A673 (cell line): Measurements from ENCODE around the gene RPL19. TPM values are rescaled to one million over a fixed set of nuclear protein-coding genes. Genes with fewer than 3 reads are reported as not detected.

ENCODE experiments used
- BruUV-seq: library from RNA; stranded (reverse); fragments of 400-500 nt; replicated peaks from 2 replicates; lab custom pipeline; 2021; lab: Mats Ljungman, UMichigan
- CTCF ChIA-PET: fragments of 300-600 bp; sonication (Branson Sonifier 250); formaldehyde crosslinking; loops from one replicate; lab custom pipeline; 2022; ENCODE audit warnings: antibody characterized with exemption; lab: Charles Lee
- POLR2A ChIA-PET: fragments of 300-600 bp; sonication (Branson Sonifier 250); formaldehyde crosslinking; loops from one replicate; lab custom pipeline; 2022; ENCODE audit warnings: antibody characterized with exemption; ENCODE audit not compliant: low non-redundant PET; lab: Charles Lee
- DNase-seq: peaks from one replicate; pipeline ENCODE4 v3.0.0-alpha.2; 2015; ENCODE audit warnings: low spot score
- H3K27ac ChIP-seq: fragments of 200-600 bp; sonication (generic); 2 replicates; pipeline ENCODE4 v1.5.1; 2016; ENCODE audit warnings: mixed run types, low read depth, mild to moderate bottlenecking, mixed read lengths, antibody characterized with exemption, low read length; ENCODE audit not compliant: poor library complexity, severe bottlenecking
- H3K27me3 ChIP-seq: fragments of 200-600 bp; sonication (generic); replicated peaks from 2 replicates; pipeline ENCODE4 v1.6.1; 2017; ENCODE audit warnings: mixed run types, low read depth, mild to moderate bottlenecking, mixed read lengths, antibody characterized with exemption, low read length; ENCODE audit not compliant: insufficient read depth, poor library complexity
- H3K36me3 ChIP-seq: fragments of 200-600 bp; sonication (generic); 2 replicates; pipeline ENCODE4 v1.6.1; 2016; ENCODE audit warnings: mixed run types, mild to moderate bottlenecking, mixed read lengths, antibody characterized with exemption, low read length; ENCODE audit not compliant: insufficient read depth, poor library complexity, severe bottlenecking
- H3K4me1 ChIP-seq: fragments of 200-600 bp; sonication (generic); 2 replicates; pipeline ENCODE4 v1.6.1; 2017; ENCODE audit warnings: mixed run types, mild to moderate bottlenecking, mixed read lengths, antibody characterized with exemption, low read length; ENCODE audit not compliant: insufficient read depth, poor library complexity, severe bottlenecking
- H3K4me3 ChIP-seq: fragments of 200-600 bp; sonication (generic); 2 replicates; pipeline ENCODE4 v1.5.1; 2016; ENCODE audit warnings: low read depth, mixed run types, mild to moderate bottlenecking, mixed read lengths, low read length; ENCODE audit not compliant: poor library complexity, severe bottlenecking
- H3K9me3 ChIP-seq: fragments of 200-600 bp; sonication (generic); 2 replicates; pipeline ENCODE4 v1.6.1; 2016; ENCODE audit warnings: mixed run types, low read depth, mild to moderate bottlenecking, mixed read lengths, antibody characterized with exemption, low read length; ENCODE audit not compliant: poor library complexity, severe bottlenecking
- CTCF ChIP-seq: fragments of 300-800, 200-600 bp; sonication (generic); conservative IDR thresholded peaks from 2 replicates; pipeline ENCODE4 v1.5.1; 2017; ENCODE audit warnings: low read depth, mild to moderate bottlenecking, antibody characterized with exemption, low read length, moderate library complexity, mixed read lengths
- EZH2 ChIP-seq: fragments of 200-600 bp; sonication (generic); IDR thresholded peaks from 2 replicates; pipeline ENCODE4 v1.6.1; 2017; ENCODE audit warnings: borderline replicate concordance, low read depth, mild to moderate bottlenecking, mixed read lengths, antibody characterized with exemption, low read length; ENCODE audit not compliant: poor library complexity, severe bottlenecking
- intact Hi-C: fragments of 100-400 bp; cut with micrococcal nuclease; formaldehyde crosslinking; loops from one replicate; pipeline ENCODE4 v1.10.0; 2022; ENCODE audit not compliant: unreplicated experiment
- total RNA-seq: library from RNA; stranded (reverse); gene quantifications from 2 replicates; pipeline ENCODE4 v1.2.3, GENCODE V29; 2021

The RPL19 gene
- total RNA-seq, 1 experiment from 2014 or later = 950 TPM

GRCh38 chr17:39169101-39169500 is 31.0 kb upstream of the RPL19 start:
- Histone ChIP-seq H3K4me3 (no peak overlapping the region), H3K36me3 (no peaks in the 10 kb centered on the region), H3K9me3 (no peaks in the 10 kb centered on the region), H3K27ac (no peak overlapping the region), H3K4me1 (no peaks in the 10 kb centered on the region), H3K27me3 (no peaks in the 10 kb centered on the region)
- CTCF ChIA-PET = interaction anchor here (0.7 kb wide), 1 partner anchor 26 kb away, joined by 12 read pairs; no protein-coding TSS in a partner anchor
- TF ChIP-seq EZH2 (no peak), CTCF (no peak)
- POLR2A ChIA-PET = no interaction called here
- no peak for DNase-seq
- intact Hi-C loops = no loop called here
- no TSS peak for BruUV-seq

GRCh38 chr17:39169518-39169917 is 30.6 kb upstream of the RPL19 start:
- CTCF ChIA-PET = interaction anchor here (0.7 kb wide), 1 partner anchor 26 kb away, joined by 12 read pairs; no protein-coding TSS in a partner anchor

DNA sequence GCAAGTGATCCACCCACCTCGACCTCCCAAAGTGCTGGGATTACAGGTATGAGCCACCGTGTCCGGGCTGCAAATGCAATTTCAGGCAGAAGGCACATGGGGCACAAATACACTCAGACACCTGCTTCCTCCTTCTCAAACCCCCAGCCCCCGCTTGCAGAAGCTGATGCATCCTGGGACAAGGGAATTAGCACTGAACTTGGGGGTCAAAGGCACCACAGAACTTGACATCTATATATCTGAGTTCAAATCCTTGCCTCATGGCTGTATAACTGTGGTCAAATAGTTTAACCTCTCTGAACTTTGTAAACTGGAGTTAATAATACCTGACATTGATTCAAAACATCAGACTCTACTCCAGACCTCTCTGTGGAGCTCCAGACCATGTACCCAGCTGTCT is 30.0 kb upstream of the RPL19 start:
- intact Hi-C loops = no loop called here
- Histone ChIP-seq H3K4me3 (no peak overlapping the region), H3K27ac (no peak overlapping the region), H3K9me3 (no peaks in the 10 kb centered on the region), H3K4me1 (no peaks in the 10 kb centered on the region), H3K27me3 (no peaks in the 10 kb centered on the region), H3K36me3 (no peaks in the 10 kb centered on the region)
- POLR2A ChIA-PET = no interaction called here
- CTCF ChIA-PET = interaction anchor here (0.6 kb wide), 1 partner anchor 10 kb away, joined by 4 read pairs; no protein-coding TSS in a partner anchor
- BruUV-seq = no TSS peak
- TF ChIP-seq EZH2 = no peak
- no peak for TF ChIP-seq CTCF
- DNase-seq = no peak

More at GRCh38 chr17:39169518-39169917, 30.6 kb upstream of the RPL19 start:
- no peaks in the 10 kb centered on the region for H3K4me1 ChIP-seq
- H3K4me3 ChIP-seq = no peak overlapping the region
- H3K36me3 ChIP-seq = no peaks in the 10 kb centered on the region
- no TSS peak for BruUV-seq
- no peak overlapping the region for H3K27ac ChIP-seq
- no peaks in the 10 kb centered on the region for H3K27me3 ChIP-seq
- intact Hi-C loops = no loop called here
- DNase-seq = no peak
- TF ChIP-seq CTCF = no peak
- no peaks in the 10 kb centered on the region for H3K9me3 ChIP-seq
- POLR2A ChIA-PET = no interaction called here
